ENCODE data around the gene KLRF1. TPM values are rescaled to one million over a fixed set of nuclear protein-coding genes. Genes with fewer than 3 reads are reported as not detected.

The KLRF1 gene
- total RNA-seq, 1 donor from 2014 or later = not detected

- no peak overlapping the region for H3K4me3 ChIP-seq (ENCODE audit: insufficient read depth, low read depth, low read length)
- H3K27ac Mint-ChIP-seq (ENCODE audit: unreplicated experiment) = no peak overlapping the region
- no peaks in the 10 kb centered on the region for H3K36me3 Mint-ChIP-seq (ENCODE audit: low read depth, unreplicated experiment)
- TF ChIP-seq CTCF (IDR thresholded peaks at IDR 0.05; ENCODE audit: insufficient read depth, low read depth, low read length) = no peak
- TF ChIP-seq EZH2 (IDR thresholded peaks at IDR 0.05; ENCODE audit: insufficient read depth, low read length) = no peak
- no peaks in the 10 kb centered on the region for H3K27me3 ChIP-seq (ENCODE audit: insufficient read depth, low read length)
- H3K27me3 Mint-ChIP-seq (ENCODE audit: low read depth, unreplicated experiment) = no peaks in the 10 kb centered on the region
- no peaks in the 10 kb centered on the region for H3K9me3 Mint-ChIP-seq (ENCODE audit: unreplicated experiment)
- no peaks in the 10 kb centered on the region for H3K9me3 ChIP-seq (ENCODE audit: insufficient read depth, low read depth, low read length)
- no peak overlapping the region for H3K27ac ChIP-seq (ENCODE audit: low read depth, low read length)
- no peak overlapping the region for H2AFZ ChIP-seq (ENCODE audit: low read depth, low read length)
- FAIRE-seq = no peak
- no peak overlapping the region for H3K9ac ChIP-seq (ENCODE audit: low read length)
- no peaks in the 10 kb centered on the region for H3K36me3 ChIP-seq (ENCODE audit: insufficient read depth, low read length)
- H3K4me2 ChIP-seq (ENCODE audit: low read length) = no peak overlapping the region
- H3K4me1 ChIP-seq (ENCODE audit: insufficient read depth, low read length) = peaks cover 6% of the 10 kb centered on the region
- no peak overlapping the region for H3K4me3 Mint-ChIP-seq (ENCODE audit: unreplicated experiment)
- peaks cover 4% of the 10 kb centered on the region for H3K4me1 Mint-ChIP-seq (ENCODE audit: low read depth, unreplicated experiment)
- no peaks in the 10 kb centered on the region for H3K79me2 ChIP-seq (ENCODE audit: insufficient read depth, low read length)
- no peak for DNase-seq (ENCODE audit: low read depth)
- H4K20me1 ChIP-seq (ENCODE audit: insufficient read depth, low read length) = no peaks in the 10 kb centered on the region
These were observed 44.5 kb upstream of the KLRF1 start for GRCh38 chr12:9782547-9783382.

GRCh38 chr12:9784326-9784725 lies 43.0 kb upstream of the KLRF1 start:
- no peak overlapping the region for H2AFZ ChIP-seq (ENCODE audit: low read depth, low read length)
- H3K36me3 ChIP-seq (ENCODE audit: insufficient read depth, low read length) = no peaks in the 10 kb centered on the region
- no peaks in the 10 kb centered on the region for H3K36me3 Mint-ChIP-seq (ENCODE audit: low read depth, unreplicated experiment)
- TF ChIP-seq CTCF (IDR thresholded peaks at IDR 0.05; ENCODE audit: insufficient read depth, low read depth, low read length) (no peak), EZH2 (IDR thresholded peaks at IDR 0.05; ENCODE audit: insufficient read depth, low read length) (no peak)
- no peaks in the 10 kb centered on the region for H3K9me3 Mint-ChIP-seq (ENCODE audit: unreplicated experiment)
- H3K27me3 ChIP-seq (ENCODE audit: insufficient read depth, low read length) = no peaks in the 10 kb centered on the region
- no peak overlapping the region for H3K9ac ChIP-seq (ENCODE audit: low read length)
- no peaks in the 10 kb centered on the region for H3K79me2 ChIP-seq (ENCODE audit: insufficient read depth, low read length)
- FAIRE-seq (no peak), DNase-seq (ENCODE audit: low read depth) (no peak)
- no peaks in the 10 kb centered on the region for H4K20me1 ChIP-seq (ENCODE audit: insufficient read depth, low read length)
- H3K4me2 ChIP-seq (ENCODE audit: low read length) = no peak overlapping the region
- H3K4me3 Mint-ChIP-seq (ENCODE audit: unreplicated experiment) = no peak overlapping the region
- no peaks in the 10 kb centered on the region for H3K9me3 ChIP-seq (ENCODE audit: insufficient read depth, low read depth, low read length)
- H3K27ac ChIP-seq (ENCODE audit: low read depth, low read length) = no peak overlapping the region
- H3K4me3 ChIP-seq (ENCODE audit: insufficient read depth, low read depth, low read length) = no peak overlapping the region
- H3K27me3 Mint-ChIP-seq (ENCODE audit: low read depth, unreplicated experiment) = no peaks in the 10 kb centered on the region
- H3K4me1 ChIP-seq (ENCODE audit: insufficient read depth, low read length) = peaks cover 6% of the 10 kb centered on the region
- H3K27ac Mint-ChIP-seq (ENCODE audit: unreplicated experiment) = no peak overlapping the region
- peaks cover 4% of the 10 kb centered on the region for H3K4me1 Mint-ChIP-seq (ENCODE audit: low read depth, unreplicated experiment)

- H3K4me3 Mint-ChIP-seq (ENCODE audit: unreplicated experiment) = no peak overlapping the region
- H3K4me2 ChIP-seq (ENCODE audit: low read length) = no peak overlapping the region
- no peak overlapping the region for H3K4me3 ChIP-seq (ENCODE audit: insufficient read depth, low read depth, low read length)
- no peak overlapping the region for H3K27ac Mint-ChIP-seq (ENCODE audit: unreplicated experiment)
- H3K9me3 Mint-ChIP-seq (ENCODE audit: unreplicated experiment) = no peaks in the 10 kb centered on the region
- no peak overlapping the region for H3K9ac ChIP-seq (ENCODE audit: low read length)
- peaks cover 6% of the 10 kb centered on the region for H3K4me1 ChIP-seq (ENCODE audit: insufficient read depth, low read length)
- FAIRE-seq (no peak), DNase-seq (ENCODE audit: low read depth) (no peak)
- H3K27me3 ChIP-seq (ENCODE audit: insufficient read depth, low read length) = no peaks in the 10 kb centered on the region
- H3K4me1 Mint-ChIP-seq (ENCODE audit: low read depth, unreplicated experiment) = peaks cover 4% of the 10 kb centered on the region
- H3K27ac ChIP-seq (ENCODE audit: low read depth, low read length) = no peak overlapping the region
- H4K20me1 ChIP-seq (ENCODE audit: insufficient read depth, low read length) = no peaks in the 10 kb centered on the region
- H3K9me3 ChIP-seq (ENCODE audit: insufficient read depth, low read depth, low read length) = no peaks in the 10 kb centered on the region
- H3K36me3 Mint-ChIP-seq (ENCODE audit: low read depth, unreplicated experiment) = no peaks in the 10 kb centered on the region
- no peaks in the 10 kb centered on the region for H3K79me2 ChIP-seq (ENCODE audit: insufficient read depth, low read length)
- TF ChIP-seq CTCF (IDR thresholded peaks at IDR 0.05; ENCODE audit: insufficient read depth, low read depth, low read length) (no peak), EZH2 (IDR thresholded peaks at IDR 0.05; ENCODE audit: insufficient read depth, low read length) (no peak)
- H2AFZ ChIP-seq (ENCODE audit: low read depth, low read length) = no peak overlapping the region
- H3K36me3 ChIP-seq (ENCODE audit: insufficient read depth, low read length) = no peaks in the 10 kb centered on the region
- H3K27me3 Mint-ChIP-seq (ENCODE audit: low read depth, unreplicated experiment) = no peaks in the 10 kb centered on the region
These were observed 42.5 kb upstream of the KLRF1 start for GRCh38 chr12:9784816-9785215.
